Kidney (tissue), 14 donors: ENCODE data around the gene SLC24A4. TPM values are rescaled to one million over a fixed set of nuclear protein-coding genes. Genes with fewer than 3 reads are reported as not detected.

ENCODE experiments used
- DNase-seq, 5 donors: peaks; one replicate each; pipeline ENCODE4 v3.0.0-alpha.2; 2013 to 2020
- FAIRE-seq: peaks from 2 replicates; lab custom pipeline; 2012; peaks lifted over from hg19 to GRCh38; lab: Jason Lieb, UNC
- H3K27ac ChIP-seq, 2 donors: one replicate each; pipeline ENCODE4 v1.7.0; 2013; ENCODE audit warnings: low read depth in 2 of 2, low read length in 2 of 2, inconsistent platforms in 1 of 2
- H3K27me3 ChIP-seq: one replicate; pipeline ENCODE4 v1.7.1; 2013; ENCODE audit warnings: low read length, inconsistent platforms; ENCODE audit not compliant: control insufficient read depth, insufficient read depth
- H3K36me3 ChIP-seq, 3 donors: one replicate each; pipeline versions ENCODE4 v1.7.0 to v1.7.1; 2013; ENCODE audit warnings: low read length in 3 of 3, control low read depth in 1 of 3, inconsistent platforms in 1 of 3; ENCODE audit not compliant: insufficient read depth in 3 of 3, control insufficient read depth in 2 of 3
- H3K4me1 ChIP-seq, 3 donors: one replicate each; pipeline versions ENCODE4 v1.7.0 to v1.7.1; 2013; ENCODE audit warnings: low read length in 3 of 3, inconsistent platforms in 1 of 3, low read depth in 1 of 3; ENCODE audit not compliant: control insufficient read depth in 2 of 3, insufficient read depth in 2 of 3
- H3K4me3 ChIP-seq, 3 donors: one replicate each; pipeline versions ENCODE4 v1.7.0 to v1.8.1; 2013; ENCODE audit warnings: low read length in 3 of 3, control low read depth in 1 of 3, inconsistent platforms in 1 of 3
- H3K9ac ChIP-seq, 3 donors: one replicate each; pipeline versions ENCODE4 v1.7.0 to v1.7.1; 2013; ENCODE audit warnings: low read length in 3 of 3, control low read depth in 1 of 3, inconsistent platforms in 1 of 3
- H3K9me3 ChIP-seq, 3 donors: one replicate each; pipeline versions ENCODE4 v1.7.0 to v1.7.1; 2013; ENCODE audit warnings: low read length in 3 of 3, control low read depth in 1 of 3, inconsistent platforms in 1 of 3; ENCODE audit not compliant: control insufficient read depth in 2 of 3, insufficient read depth in 1 of 3
- CTCF ChIP-seq: IDR thresholded peaks from 3 replicates; pipeline ENCODE4 v1.5.1; 2012; ENCODE audit warnings: mild to moderate bottlenecking, moderate library complexity, borderline replicate concordance; ENCODE audit not compliant: insufficient read depth; ENCODE audit errors: extremely low read depth
- intact Hi-C: fragments of 100-400 bp; cut with DNase I; formaldehyde crosslinking; loops from one replicate; pipeline ENCODE4 v1.11.1; 2022
- polyA plus RNA-seq: library from polyadenylated mRNA; stranded (reverse); fragments of 350-450 nt; fragmentation: Illumina TruSeq; extraction: RNeasy Lipid Tissue Mini Kit (QIAGEN cat#74804); gene quantifications from one replicate; pipeline ENCODE4 v1.2.3, GENCODE V29; 2014; ENCODE audit warnings: low read depth, low replicate concordance; ENCODE audit not compliant: insufficient read depth
- total RNA-seq: library from RNA; stranded (reverse); fragmentation: NEBNext Ultra II Directional; extraction: Animal tissue kit (Norgen Biotek cat#: 25700); gene quantifications from one replicate; pipeline ENCODE4 v1.2.1, GENCODE V29; 2021
- donor health status: control.
- donor health status: control.
- donor health status: control.
- donor health status: control.
- donor health status: control.
- donor health status: DM: yes; HTN: yes; CAD: no.
- donor health status: Normal renal cell carcinoma (clear cell type).

Gene SLC24A4
- total and polyA plus RNA-seq, 2 donors from 2014 or later, result 0.32 to 0.85 TPM

- FAIRE-seq, result no peak
- no peak for TF ChIP-seq CTCF
Observed at GRCh38 chr14:92369097-92369496, 46.1 kb downstream of the SLC24A4 start.

GRCh38 chr14:92372230-92372629 lies 49.3 kb downstream of the SLC24A4 start:
- FAIRE-seq (no peak), DNase-seq (no peak)
- Histone ChIP-seq H3K9me3 (no peaks in the 10 kb centered on the region), H3K9ac (no peak overlapping the region), H3K4me1 (no peaks in the 10 kb centered on the region), H3K36me3 (no peaks in the 10 kb centered on the region), H3K27me3 (no peaks in the 10 kb centered on the region), H3K27ac (no peak overlapping the region), H3K4me3 (no peak overlapping the region)
- intact Hi-C loops, result no loop called here
- TF ChIP-seq CTCF, result no peak

More at GRCh38 chr14:92369097-92369496, 46.1 kb downstream of the SLC24A4 start:
- no peaks in the 10 kb centered on the region for H3K27me3 ChIP-seq
- no peak overlapping the region for H3K9ac ChIP-seq
- no peak overlapping the region for H3K27ac ChIP-seq
- H3K4me1 ChIP-seq, result no peaks in the 10 kb centered on the region
- no peaks in the 10 kb centered on the region for H3K9me3 ChIP-seq
- intact Hi-C loops, result no loop called here
- no peak overlapping the region for H3K4me3 ChIP-seq
- H3K36me3 ChIP-seq, result no peaks in the 10 kb centered on the region
- no peak for DNase-seq

- Histone ChIP-seq H3K4me1 (no peaks in the 10 kb centered on the region), H3K27ac (no peak overlapping the region), H3K4me3 (no peak overlapping the region), H3K36me3 (no peaks in the 10 kb centered on the region), H3K9ac (no peak overlapping the region), H3K27me3 (no peaks in the 10 kb centered on the region), H3K9me3 (no peaks in the 10 kb centered on the region)
- FAIRE-seq (no peak), DNase-seq (no peak)
- TF ChIP-seq CTCF, result no peak
- intact Hi-C loops, result no loop called here
Observed at GRCh38 chr14:92373336-92373735, 50.4 kb downstream of the SLC24A4 start.

- Histone ChIP-seq H3K27ac (no peak overlapping the region), H3K27me3 (no peaks in the 10 kb centered on the region), H3K9ac (no peak overlapping the region), H3K4me1 (no peaks in the 10 kb centered on the region), H3K4me3 (no peak overlapping the region), H3K36me3 (no peaks in the 10 kb centered on the region), H3K9me3 (no peaks in the 10 kb centered on the region)
- DNase-seq, result no peak
- no peak for FAIRE-seq
- TF ChIP-seq CTCF, result no peak
- intact Hi-C loops, result no loop called here
Observed at GRCh38 chr14:92380131-92380530, 57.2 kb downstream of the SLC24A4 start.
